Choroid plexus epithelial cell (primary cell): ENCODE measurements around the gene AOPEP.

ENCODE experiments used
- DNase-seq: peaks from one replicate; pipeline ENCODE4 v3.0.0-alpha.2; 2010; ENCODE audit warnings: low read depth
- H3K4me3 ChIP-seq: 2 replicates; pipeline ENCODE4 v1.5.1; 2011; ENCODE audit warnings: low read depth, mild to moderate bottlenecking, control low read depth, low read length, moderate library complexity
- TF ChIP-seq, protein P1 (sequence below): conservative IDR thresholded peaks from 2 replicates; pipeline ENCODE4 v1.5.1; 2011; ENCODE audit warnings: low read depth, mild to moderate bottlenecking, control low read depth, inconsistent platforms, low read length, moderate library complexity

Gene AOPEP

DNA sequence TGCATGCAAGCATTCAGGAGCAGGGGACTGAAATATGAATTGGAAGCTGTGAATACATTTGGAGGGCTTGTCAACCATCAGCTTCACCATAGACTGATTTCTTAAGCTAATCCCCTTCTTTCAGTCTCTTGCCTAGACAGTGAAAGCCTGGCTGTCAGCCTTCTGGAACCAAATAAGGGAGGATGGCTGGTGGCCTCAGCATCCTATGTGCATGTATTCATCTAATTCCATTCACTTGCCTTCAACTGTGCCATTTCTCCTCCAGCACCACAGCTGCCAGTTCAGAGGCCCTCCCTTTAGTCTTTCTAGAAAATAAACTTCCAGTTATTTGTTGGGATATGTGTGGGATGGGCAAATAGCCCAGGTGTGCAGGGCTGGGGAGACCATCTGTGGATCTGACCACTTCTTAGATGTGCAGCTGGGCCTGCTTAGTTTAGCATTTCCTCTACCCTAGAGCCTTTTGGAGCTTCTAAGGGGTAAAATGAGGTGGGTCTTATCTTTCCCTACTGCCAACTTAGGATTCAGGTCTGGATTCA lies 62.1 kb downstream of the AOPEP start:
- TF ChIP-seq, protein P1, sequence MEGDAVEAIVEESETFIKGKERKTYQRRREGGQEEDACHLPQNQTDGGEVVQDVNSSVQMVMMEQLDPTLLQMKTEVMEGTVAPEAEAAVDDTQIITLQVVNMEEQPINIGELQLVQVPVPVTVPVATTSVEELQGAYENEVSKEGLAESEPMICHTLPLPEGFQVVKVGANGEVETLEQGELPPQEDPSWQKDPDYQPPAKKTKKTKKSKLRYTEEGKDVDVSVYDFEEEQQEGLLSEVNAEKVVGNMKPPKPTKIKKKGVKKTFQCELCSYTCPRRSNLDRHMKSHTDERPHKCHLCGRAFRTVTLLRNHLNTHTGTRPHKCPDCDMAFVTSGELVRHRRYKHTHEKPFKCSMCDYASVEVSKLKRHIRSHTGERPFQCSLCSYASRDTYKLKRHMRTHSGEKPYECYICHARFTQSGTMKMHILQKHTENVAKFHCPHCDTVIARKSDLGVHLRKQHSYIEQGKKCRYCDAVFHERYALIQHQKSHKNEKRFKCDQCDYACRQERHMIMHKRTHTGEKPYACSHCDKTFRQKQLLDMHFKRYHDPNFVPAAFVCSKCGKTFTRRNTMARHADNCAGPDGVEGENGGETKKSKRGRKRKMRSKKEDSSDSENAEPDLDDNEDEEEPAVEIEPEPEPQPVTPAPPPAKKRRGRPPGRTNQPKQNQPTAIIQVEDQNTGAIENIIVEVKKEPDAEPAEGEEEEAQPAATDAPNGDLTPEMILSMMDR, result no peak
- no peak for DNase-seq
- no peak overlapping the region for H3K4me3 ChIP-seq

DNA sequence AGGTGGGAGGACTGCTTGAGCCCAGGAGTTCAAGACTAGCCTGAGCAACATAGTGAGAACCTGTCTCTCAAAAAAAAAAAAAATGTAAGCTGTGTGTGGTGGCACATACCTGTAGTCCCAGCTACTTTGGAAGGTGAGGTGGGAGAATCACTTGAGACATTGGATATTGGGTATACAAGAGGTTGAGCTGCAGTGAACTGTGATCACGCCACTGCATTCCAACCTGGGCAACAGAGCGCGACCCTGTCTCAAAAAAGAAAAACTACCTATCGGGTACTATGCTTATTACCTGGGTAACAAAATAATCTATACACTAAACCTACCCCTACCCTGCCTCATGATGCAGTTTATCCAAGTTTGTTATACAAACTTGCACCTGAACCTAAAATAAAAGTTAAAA lies 64.9 kb downstream of the AOPEP start:
- no peak for DNase-seq
- H3K4me3 ChIP-seq, result no peak overlapping the region
- TF ChIP-seq, protein P1, result no peak

DNA sequence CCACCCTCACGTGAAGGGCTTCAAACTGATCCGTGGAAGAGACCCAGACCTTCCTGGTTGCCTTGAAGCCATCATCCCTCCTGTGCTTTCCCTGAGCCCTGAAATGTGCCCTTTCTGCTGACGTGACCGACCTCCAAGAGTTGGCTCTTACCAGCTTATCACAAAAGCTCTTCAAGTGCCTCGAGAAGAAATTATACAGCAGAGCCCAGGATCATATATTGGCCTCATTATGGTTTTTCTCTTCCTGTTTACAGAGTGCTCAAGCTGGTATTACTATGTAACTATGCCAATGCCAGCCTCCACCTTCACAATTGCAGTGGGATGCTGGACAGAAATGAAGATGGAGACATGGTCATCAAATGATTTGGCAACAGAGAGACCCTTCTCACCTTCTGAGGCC lies 66.0 kb downstream of the AOPEP start:
- TF ChIP-seq, protein P1, result no peak
- no peak for DNase-seq
- no peak overlapping the region for H3K4me3 ChIP-seq

DNA sequence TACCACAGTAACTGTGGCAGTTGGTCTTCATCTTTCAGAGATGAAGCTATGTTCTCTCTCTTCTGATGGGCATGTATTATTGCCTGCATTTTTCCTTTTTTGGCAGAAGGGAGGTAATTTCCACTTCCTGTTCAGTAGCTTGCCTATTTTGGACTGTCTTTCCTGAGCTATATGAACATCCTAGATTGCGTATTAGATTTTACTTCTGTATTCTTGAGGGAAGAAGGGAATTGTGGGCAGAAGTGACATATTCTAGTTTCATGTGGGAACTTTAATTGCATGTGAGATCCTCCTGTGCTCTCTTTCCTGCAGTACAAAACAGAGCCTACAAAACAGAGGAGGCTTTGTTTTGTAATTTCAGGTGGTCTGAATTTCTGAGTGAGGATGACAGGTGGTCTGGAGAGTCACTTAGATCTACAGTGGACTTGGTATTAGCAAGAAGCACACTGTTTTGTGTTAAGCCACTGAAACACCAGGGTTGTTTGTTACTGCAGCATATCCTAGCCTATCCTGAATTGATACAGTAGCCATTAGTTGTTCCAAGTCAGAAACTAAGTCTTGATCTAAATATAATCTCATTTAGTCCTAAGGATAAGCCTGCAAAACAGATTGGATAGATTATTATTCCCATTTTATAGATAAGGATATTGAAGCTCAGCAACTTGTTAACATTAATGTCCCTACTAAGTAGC lies 68.1 kb downstream of the AOPEP start:
- no peak overlapping the region for H3K4me3 ChIP-seq
- TF ChIP-seq, protein P1, result no peak
- DNase-seq, result no peak

DNA sequence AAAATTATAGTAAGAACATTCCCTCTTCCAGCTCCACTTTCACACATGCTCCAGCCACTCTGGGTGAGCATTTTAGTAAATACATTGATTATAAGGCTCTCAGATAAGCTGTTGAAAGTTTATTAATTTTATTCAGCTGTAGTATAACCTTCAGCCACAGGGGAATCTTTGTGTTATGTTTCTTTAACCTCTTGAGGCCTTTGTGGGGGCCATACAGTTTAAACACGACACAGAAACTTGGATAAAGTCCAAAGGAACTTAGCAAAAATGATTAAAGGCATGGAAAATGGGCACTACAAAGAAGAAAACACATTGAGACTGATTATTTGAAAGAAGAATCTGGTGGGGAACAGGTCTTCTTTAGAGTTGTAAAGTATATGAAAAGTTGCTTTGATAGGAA lies 70.2 kb downstream of the AOPEP start:
- TF ChIP-seq, protein P1, result no peak
- no peak overlapping the region for H3K4me3 ChIP-seq
- DNase-seq, result peak; percentile 44

DNA sequence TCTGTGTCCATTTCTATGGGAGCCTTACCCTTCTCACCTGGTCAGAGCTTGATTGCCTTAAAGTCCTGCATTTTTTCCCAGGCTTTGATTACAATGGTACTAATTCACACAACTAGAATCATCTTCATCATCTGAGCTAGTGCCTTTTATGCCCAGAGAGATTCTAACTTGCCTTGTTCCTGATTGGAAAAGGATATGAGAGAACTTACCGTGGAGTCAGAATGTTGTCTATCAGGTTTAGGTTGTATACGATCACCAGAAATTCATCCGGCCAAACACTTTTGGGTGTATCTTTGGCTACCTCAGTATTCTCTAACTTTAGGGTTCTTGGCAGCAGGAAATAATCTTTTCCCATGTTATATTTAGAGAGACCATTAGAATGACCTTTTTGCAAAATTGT lies 71.7 kb downstream of the AOPEP start:
- no peak overlapping the region for H3K4me3 ChIP-seq
- TF ChIP-seq, protein P1, result no peak
- DNase-seq, result no peak

DNA sequence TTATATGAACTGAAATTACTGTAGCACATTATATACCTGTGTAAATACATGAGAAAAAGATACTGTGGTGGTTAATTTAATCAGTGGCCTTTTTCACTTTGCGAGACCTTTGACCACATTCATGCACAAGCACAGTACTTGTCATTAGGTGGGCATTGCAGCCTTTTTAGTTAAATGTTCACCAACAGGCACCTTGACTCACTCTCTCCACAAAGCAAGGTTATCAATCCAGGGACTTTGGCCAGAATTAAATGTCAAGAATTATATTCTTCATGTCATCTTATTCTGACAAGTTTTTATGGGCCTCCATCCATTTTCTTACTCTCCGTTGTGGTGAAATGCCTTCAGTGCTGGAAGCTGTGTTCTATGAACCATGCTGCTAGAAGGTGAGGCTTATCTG lies 72.2 kb downstream of the AOPEP start:
- DNase-seq, result no peak
- no peak overlapping the region for H3K4me3 ChIP-seq
- TF ChIP-seq, protein P1, result no peak
